HG03378 (cell line): Measurements from ENCODE around the gene WDR70.
A peak's percentile ranks its signal among the peaks of the same experiment; 100 is the strongest.
"Not testable (repeated sequence)": the region's sequence is repeated elsewhere in the genome, so short reads cannot be mapped to it uniquely, and the experiment has no call there.

Experiments used
- ATAC-seq: cut with Tn5 transposase; IDR thresholded peaks from one replicate; pipeline ENCODE4 v1.9.1; 2021; ENCODE audit warnings: mild to moderate bottlenecking, moderate library complexity; ENCODE audit not compliant: unreplicated experiment

Gene WDR70

DNA sequence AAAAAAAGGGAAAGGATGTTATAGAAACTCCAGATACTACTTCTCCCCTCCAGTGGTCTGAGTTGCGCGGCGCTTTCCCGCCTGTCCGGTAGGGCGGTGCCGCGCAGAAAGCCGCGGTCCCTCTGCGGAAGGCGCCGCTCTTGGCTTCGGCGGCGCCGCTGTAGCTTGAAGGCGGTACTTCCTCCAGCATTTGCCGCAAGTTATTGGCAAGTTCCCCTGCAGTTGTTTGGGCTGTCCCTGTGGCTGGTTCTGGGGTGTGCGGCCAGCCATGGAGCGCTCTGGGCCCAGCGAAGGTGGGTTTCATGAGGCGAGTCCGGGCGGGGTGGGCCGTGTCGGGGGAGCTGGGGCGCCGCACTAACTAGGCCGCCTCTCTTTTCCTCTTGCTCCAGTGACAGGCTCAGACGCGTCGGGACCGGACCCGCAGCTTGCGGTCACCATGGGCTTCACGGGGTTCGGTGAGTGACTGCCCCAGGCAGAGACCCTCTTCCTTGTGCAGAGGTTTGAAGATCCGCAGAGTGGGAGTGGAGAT lies at the start of gene WDR70:
WDR70 (plus strand) TSS at position 219 of the 529 bp plus-strand sequence; CDS start at position 269, 50 bp downstream.
- peak; percentile 91 for ATAC-seq

DNA sequence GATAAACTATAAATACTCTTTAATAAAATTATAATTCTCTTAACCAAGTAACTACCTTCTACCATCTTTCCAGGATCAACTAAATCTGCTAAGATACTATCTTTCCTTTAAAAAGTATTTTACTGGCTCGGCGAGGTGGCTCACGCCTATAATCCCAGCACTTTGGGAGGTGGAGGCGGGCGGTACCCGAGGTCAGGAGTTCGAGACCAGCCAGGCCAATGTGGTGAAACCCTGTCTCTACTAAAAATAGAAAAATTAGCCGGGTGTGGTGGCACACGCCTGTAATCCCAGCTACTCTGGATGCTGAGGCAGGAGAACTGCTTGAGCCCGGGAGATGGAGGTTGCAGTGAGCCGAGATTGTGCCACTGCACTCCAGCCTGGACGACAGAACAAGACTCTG lies 44.4 kb upstream of the WDR70 start:
- not testable (repeated sequence) for ATAC-seq

DNA sequence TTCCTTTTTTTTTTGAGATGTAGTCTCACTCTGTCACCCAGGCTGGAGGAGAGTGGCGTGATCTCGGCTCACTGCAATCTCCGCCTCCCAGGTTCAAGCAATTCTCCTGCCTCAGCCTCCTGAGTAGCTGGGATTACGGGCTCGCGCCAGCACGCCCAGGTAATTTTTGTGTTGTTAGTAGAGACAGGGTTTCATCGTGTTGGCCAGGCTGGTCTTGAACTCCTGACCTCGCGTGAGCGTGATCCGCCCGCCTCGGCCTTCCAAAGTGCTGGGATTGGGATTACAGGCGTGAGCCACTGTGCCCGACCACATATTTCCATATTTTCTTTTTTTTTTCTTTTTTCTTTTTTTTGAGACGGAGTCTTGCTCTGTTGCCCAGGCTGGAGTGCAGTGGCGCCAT lies 36.4 kb upstream of the WDR70 start:
- ATAC-seq = not testable (repeated sequence)

DNA sequence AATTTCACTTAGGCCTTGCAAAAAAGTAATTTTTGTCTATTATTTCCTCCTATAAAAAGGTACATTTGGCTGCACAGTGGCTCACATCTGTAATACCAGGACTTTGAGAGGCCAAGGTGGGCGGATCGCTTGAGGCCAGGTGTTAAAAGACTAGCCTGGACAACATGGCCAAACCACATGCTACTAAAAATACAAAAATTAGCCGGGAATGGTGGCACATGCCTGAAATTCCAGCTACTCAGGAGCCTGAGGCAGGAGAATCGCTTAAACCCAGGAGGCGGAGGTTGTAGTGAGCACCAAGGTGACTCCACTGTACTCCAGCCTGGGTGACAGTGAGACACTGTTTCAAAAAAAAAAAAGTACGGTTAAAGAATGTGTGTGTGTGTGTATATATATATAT lies 24.0 kb upstream of the WDR70 start:
- no peak for ATAC-seq

DNA sequence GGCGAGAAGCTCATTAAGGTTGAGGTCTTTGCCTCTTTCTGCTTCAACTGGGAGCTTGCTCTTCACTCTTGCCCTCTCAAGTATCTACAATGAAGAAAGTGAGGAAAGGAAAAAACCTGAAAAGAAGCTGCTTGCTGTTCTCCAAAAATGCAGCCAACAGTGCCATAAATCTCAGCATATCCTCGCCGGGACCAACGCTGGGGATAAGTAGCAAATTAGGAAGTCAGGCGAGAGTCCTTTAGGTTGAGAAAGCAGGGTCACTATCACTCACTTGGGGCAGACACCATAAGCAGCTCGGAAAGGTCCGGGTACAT lies 8.6 kb upstream of the WDR70 start:
- no peak for ATAC-seq

DNA sequence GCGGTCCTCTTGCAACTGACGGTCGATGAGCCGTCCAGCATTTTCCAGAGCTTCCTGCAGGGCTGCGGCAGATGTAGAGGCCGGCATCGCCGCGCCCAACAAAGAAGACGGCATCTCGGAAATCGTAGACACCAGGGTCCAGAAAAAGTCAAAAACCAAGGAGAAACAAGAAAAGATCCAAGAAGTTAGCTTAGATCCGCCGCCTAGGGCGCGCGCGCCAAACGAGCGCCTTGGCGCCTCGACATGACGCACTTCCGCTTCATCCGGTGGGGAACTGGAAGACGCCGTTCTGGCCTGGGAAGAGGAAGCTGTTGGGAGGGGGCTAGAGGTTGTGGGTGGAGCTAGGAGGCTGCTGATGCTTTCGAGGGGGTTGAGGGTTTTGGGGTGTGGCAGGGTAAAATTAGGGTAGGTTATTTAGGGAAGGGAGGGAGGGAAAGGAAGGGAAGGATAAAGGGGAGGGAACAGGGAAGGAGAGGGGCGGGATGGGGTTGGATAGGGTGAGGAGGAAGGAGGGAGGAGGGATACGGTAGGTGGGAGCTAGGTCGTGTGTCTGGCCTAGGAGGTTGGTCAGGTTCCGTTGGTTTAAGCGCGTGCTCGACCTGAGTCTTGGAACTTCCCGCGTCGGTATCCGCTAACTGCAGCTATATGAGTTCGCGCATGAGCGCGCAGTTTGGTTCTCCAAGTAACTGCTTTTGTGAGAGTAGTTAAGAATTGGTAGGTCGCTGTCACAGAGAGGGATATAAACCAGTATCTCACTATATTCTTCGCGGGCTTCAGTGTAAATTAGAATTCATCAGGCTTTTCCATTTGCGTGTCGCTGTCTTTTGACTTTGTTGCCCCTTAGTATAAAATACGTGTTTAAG lies 8.0 kb upstream of the WDR70 start, which contains the start of gene NUP155:
NUP155 (minus strand) TSS at position 243 of the 863 bp plus-strand sequence; CDS start at position 114, 129 bp downstream.
- ATAC-seq = peak; percentile 90

DNA sequence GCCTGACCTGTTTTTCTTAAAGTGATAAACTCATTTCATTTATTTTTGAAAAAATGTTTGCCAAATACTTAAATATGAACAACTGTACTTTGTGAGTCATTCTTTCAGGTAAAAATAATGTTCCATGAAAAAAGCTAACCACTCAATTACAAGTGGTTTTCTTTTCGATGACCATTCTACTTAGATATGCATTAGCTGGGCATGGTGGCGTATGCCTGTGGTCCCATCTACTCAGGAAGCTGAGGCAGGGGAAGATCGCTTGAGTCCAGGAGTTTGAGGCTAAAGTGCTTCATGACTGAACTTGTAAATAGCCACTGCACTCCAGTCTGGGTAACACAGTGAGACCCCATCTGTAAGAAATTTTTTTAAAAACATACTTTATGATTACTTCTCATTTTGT lies 4.0 kb upstream of the WDR70 start:
- no peak for ATAC-seq

DNA sequence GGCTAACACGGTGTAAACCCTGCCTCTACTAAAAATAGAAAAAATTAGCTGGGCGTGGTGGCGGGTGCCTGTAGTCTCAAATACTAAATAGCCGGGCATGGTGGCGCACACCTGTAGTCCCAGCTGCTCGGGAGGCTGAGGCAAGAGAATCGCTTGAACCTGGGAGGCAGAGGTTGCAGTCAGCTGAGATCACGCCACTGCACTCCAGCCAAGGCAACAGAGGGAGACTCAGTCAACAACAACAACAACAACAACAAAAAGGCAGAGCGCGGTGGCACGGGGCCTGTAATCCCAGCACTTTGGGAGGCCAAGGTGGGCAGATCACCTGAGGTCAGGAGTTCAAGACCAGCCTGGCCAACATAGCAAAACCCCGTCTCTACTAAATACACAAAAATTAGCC lies 1.1 kb upstream of the WDR70 start:
- not testable (repeated sequence) for ATAC-seq

DNA sequence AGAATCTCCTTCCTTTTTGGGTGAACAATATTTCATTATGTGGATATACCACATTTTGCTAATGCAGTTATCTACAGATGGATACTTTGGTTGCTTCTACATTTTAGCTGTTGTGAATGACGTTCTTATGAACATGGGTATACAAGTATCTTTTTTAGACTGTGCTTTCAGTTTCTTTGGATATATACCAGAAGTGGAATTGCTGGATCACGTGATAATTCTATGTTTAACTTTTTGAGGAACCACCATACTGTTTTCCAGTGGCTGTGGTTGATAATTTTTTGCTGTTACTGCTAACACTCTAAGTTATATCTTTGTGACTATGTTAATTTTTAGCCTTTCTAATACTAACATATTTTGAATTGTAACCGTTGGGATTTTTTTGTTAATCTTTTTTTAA lies 12.5 kb downstream of the WDR70 start:
- ATAC-seq = no peak

DNA sequence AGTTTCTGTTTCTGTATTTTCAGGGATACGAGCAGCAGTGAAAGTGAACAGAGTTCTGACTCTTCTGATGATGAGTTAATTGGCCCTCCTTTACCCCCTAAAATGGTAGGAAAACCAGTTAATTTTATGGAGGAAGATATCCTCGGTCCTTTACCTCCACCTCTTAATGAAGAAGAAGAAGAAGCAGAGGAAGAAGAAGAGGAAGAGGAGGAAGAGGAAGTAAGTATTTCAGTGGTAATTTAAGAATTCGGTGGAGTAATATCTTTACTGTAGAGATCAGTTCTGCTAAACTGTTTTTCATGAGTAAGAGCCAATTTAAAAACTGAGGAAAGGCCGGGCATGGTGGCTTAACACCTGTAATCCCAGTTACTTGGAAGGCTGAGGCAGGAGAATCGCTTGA lies 17.2 kb downstream of the WDR70 start:
- ATAC-seq = no peak

DNA sequence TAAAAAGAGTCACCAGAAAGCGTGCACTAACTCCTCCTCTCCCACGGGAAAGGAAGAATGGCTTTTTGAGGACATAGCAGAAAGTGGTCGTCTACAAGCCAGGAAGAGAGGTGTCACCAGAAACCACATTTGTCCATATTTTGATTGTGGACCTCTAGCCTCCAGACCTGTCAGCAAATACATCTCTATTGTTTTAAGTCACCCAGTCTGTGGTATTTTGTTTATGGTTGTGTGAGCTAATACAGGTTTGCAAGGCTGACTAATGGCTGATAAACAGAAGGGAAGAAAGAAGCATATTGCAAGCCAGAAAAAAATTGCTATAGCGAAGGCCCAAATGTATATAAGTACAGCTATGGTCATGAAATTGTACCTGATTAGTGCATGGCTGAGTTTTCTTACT lies 21.4 kb downstream of the WDR70 start:
- ATAC-seq = no peak

DNA sequence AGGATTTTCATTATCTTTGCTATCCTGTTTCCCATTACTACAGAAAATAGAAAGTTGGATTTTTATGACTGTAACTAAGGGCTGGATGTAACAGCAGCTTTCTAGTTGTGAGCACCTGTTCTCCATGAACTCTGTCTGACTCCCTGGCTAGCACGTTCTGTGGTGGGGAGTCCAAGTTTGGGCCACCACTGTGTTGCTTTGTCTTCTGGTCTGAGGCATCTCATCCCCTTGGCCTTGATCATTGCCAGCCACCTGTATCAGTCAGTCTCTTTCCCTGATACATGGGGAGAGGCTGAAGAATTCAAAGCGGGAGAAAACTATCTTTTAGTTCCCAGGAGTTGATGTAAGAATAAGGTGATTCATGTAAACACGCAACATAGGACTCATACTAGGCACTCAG lies 33.4 kb downstream of the WDR70 start:
- no peak for ATAC-seq

DNA sequence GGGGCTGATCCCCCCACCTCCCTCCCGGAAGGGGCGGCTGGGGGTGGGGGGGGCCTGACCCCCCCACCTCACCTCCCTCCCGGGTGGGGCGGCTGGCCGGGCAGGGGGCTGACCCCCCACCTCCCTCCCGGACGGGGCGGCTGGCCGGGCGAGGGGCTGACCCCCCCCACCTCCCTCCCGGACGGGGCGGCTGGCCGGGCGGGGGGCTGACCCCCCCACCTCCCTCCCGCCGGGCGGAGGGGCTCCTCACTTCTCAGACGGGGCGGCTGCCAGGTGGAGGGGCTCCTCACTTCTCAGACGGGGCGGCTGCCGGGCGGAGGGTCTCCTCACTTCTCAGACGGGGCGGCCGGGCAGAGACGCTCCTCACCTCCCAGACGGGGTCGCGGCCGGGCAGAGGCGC lies 36.3 kb downstream of the WDR70 start:
- not testable (repeated sequence) for ATAC-seq

DNA sequence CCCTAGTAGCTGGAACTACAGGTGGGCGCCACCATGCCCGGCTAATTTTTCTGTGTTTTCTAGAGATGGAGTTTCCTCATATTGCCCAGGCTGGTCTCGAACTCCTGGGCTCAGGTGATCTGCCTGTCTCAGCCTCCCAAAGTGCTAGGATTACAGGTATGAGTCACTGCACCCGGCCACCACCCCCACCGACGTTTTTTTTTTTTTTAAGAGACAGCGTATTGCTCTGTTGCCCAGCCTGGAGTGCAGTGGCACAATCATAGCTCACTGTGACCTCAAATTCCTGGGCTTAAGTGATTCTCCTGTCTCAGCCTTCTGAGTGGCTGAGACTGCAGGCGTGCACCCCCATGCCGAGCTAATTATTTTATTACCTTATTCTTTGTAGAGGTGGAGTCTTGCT lies 38.2 kb downstream of the WDR70 start:
- ATAC-seq = no peak

DNA sequence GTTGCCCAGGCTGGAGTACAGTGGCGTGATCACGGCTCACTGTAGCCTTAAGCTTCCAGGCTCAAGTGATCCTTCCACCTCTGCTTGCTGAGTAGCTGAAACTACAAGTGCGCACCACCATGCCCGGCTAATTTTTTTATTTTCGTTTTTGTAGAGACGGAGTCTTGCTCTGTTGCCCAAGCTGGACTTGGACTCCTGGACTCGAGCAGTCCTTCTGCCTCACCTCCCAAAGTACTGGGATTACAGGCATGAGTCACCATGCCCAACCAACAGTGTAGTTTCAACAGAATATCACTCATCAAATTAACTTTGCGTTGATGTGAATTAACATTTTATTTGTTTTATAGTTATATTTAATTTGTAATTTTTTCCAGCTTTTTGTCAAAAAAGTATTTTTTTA lies 45.3 kb downstream of the WDR70 start:
- no peak for ATAC-seq

DNA sequence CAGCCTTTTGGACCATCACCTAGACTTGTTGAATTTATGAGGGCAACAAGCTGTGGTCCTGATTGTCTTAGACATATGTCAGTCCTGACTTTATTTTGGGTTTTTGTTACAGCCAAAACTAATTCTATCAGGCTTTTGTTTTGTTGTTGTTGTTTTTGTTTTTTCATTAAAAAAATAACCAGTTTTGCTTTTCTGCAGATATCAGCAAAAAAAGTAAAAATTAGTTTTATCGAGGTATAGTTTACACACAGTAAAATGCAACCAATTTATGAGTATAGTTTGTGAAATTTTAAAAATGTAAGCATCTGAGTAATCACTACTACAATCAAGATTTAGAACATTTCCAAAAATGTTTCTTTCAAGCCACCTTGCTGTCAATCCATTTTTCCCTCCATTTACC lies 48.9 kb downstream of the WDR70 start:
- no peak for ATAC-seq

DNA sequence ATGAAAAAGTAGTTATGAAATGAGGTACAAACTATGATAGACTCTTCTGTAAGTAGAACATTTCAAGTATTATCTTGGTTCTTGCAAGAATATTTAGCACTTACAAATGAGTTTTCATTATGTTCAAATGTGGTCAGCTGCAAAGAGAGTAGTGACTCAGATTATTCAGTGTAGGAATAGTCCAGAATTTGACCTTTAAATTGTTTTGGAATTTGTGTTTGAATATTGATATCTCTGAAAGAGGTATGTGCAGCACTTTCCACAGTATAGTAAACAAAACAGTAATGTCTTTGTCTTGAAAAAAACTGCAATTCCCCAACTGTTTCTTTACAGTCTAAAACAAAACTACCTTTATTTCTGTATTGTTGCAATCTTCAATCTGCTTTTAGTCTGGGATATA lies 56.1 kb downstream of the WDR70 start:
- no peak for ATAC-seq

DNA sequence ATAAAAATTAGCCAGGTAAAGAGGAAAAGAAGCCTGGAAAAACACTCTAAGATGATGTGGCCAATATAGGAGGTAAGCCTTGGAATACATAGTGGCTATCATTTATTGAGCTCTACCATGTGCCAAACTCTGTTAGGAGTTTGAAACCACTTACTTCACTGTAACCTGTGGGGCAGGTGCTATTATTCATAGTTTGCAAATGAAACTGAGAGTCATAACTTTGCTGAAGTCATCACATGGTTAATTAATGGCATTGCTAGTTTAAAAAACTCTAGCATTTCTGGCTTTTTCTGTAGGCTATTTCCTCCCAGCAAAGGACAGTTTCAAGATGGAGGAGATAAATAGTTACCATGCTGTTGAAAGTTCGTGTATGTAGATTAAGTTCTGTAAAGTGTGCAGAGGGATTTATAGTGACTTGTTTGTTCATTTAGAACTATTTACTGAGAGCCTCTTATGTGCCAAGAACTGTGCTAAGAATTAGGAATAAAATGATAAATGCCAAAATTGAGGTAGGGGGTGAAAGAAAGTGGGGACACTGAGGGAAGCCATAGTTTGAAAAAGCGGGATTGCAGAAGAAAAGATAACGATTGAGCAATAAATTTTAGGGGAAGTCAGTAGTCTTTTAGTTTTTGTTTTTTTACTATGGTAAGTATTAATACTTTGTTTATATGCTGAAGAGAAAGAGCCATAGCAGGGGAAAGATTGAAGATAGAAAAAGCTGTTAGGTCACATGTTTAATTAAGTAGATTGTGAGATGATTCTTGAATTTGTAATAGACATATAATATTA lies 57.2 kb downstream of the WDR70 start:
- ATAC-seq = peak; percentile 73

DNA sequence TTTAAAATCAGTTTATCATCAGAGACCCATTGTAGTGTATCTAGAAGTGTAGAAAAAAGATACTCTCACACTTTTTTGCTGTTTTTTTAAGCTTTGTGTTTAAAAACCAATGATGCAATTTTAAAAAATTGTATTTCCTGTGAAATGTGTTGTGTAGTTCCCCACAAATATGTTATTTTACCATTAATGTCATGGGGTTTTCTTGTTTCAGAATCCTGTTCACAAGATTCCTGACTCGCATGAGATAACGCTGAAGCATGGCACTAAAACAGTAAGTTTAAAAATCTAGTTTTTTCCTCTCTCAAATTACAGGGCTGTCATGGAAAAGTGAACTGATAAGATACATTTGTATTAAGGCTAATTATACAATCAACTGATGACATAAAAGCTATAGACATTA lies 58.6 kb downstream of the WDR70 start:
- ATAC-seq = no peak

DNA sequence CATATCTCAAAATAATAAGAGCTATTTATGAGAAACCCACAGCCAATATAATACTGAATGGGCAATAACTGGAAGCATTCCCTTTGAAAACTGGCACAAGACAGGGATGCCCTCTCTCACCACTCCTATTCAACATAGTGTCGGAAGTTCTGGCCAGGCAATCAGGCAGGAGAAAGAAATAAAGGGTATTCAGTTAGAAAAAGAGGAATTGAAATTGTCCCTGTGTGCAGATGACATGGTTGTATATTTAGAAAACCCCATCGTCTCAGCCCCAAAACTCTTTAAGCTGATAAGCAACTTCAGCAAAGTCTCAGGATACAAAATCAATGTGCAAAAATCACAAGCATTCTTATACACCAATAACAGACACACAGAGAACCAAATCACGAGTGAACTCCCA lies 66.7 kb downstream of the WDR70 start:
- ATAC-seq = not testable (repeated sequence)

DNA sequence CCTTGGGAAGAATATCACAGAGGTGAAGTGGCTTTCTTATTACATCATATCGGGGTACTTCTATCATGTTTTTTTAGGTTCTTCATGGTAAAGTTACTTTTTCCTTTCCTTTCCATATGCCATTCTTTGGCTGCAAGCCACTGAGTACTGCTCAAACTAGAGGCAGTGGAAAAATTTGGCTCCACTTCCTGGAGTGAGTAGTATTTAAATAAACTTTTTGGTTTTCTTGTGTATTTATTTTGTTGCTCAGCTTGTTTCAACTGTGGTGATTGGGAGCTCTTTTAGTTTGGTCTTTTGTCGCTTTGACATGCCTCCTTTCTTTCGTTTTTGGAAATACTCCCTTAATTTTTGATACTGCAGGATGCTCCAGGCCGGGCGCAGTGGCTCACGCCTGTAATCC lies 69.8 kb downstream of the WDR70 start:
- ATAC-seq = no peak

DNA sequence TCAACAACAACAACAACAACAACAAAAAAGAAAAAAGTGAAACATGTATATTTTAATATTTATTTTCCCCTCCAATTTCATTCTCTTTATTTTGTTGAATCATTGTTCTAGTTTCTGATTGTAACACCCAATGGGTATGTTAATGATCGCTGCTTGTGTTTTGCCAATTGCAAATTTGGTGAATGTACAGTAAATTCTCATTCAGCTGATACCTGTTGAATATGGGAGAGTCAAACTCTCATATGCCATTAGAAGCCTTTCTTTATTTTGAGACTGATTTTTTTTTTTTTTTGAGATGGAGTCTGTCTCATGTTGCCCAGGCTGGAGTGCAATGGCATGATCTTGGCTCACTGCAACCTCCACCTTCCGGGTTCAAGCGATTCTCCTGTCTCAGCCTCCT lies 72.9 kb downstream of the WDR70 start:
- not testable (repeated sequence) for ATAC-seq
